ENCODE results near the gene L1TD1.

DNA sequence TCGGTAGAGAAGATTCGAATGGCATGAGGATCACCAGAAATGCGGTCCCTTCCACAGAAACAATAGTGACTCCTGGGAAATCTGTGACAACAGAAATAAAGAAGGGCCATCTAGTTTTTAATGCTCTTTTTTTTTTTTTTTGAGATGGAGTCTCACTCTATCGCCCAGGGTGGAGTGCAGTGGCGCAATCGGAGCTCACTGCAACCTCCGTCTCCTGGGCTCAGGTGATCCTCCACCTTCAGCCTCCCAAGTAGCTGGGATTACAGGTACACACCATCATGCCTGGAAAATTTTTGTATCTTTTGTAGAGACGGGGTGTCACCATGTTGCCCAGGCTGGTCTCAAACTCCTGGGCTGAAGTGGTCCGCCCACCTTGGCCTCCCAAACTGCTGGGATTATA lies 43.9 kb downstream of the L1TD1 start:
- TF ChIP-seq L3MBTL2 (conservative IDR thresholded peaks at IDR 0.05), result no peak
- no peak for TF ChIP-seq TARDBP (IDR thresholded peaks at IDR 0.05)
- TF ChIP-seq SP1 (IDR thresholded peaks at IDR 0.05), result no peak
- no peak for TF ChIP-seq FOXM1 (IDR thresholded peaks at IDR 0.05; ENCODE audit: borderline replicate concordance)
- TF ChIP-seq FOXA1 (IDR thresholded peaks at IDR 0.05), result no peak
- no peak for TF ChIP-seq ARNT (IDR thresholded peaks at IDR 0.05)
